ENCODE results near the gene SOX21. TPM values are rescaled to one million over a fixed set of nuclear protein-coding genes. Genes with fewer than 3 reads are reported as not detected.

Gene SOX21
- total and polyA plus RNA-seq, 7 donors, result not detected

DNA sequence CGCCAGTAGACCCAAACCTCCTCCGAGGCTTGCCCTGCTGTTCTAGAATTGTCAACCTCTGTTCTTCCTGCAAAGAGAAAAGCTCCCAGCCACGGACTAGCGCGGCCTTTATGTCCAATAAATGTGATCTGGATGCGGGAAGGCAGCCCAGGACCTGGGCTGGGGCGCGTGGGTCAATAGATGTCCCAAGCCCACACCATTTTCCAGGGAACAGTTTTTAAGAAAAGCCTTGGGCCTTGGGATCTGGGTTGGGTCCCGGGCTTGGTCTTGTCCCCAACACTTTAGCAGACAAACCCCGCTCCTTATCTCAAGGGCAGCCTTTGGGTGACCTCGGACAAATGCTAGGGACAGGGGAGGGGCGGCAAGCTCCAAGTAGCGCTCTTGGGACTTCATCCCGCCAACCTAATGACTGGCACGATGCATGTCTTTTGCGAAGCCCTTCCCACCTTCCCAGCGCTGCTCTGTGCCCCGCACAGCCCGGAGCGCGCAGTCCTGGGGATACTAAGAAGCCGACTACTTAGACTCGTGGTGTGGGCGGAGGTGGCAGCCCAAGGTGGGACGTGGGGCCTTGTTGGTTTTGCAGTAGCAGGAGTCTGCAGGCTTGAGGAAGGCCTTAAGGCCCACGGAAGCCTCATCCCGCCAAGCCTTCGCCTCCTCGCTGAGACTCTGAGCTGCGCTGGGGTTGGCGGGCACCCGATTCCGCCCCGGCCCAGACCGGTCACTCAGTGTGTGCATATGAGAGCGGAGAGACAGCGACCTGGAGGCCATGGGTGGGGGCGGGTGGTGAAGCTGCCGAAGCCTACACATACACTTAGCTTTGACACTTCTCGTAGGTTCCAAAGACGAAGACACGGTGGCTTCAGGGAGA, 10.8 kb downstream of the SOX21 start:
- Histone ChIP-seq H3K9me3 (no peaks in the 10 kb centered on the region), H3K27me3 (ENCODE audit: insufficient read depth in 3 of 3, low read length in 2 of 3) (peaks cover 0 to 91% (median 32%) of the 10 kb centered on the region in 3 donors), H3K4me3 (no peak overlapping the region), H3K4me1 (no peaks in the 10 kb centered on the region), H3K36me3 (ENCODE audit: insufficient read depth in 1 of 2, low read depth in 1 of 2) (no peaks in the 10 kb centered on the region), H3K27ac (no peak overlapping the region)
- TF ChIP-seq, protein P1, sequence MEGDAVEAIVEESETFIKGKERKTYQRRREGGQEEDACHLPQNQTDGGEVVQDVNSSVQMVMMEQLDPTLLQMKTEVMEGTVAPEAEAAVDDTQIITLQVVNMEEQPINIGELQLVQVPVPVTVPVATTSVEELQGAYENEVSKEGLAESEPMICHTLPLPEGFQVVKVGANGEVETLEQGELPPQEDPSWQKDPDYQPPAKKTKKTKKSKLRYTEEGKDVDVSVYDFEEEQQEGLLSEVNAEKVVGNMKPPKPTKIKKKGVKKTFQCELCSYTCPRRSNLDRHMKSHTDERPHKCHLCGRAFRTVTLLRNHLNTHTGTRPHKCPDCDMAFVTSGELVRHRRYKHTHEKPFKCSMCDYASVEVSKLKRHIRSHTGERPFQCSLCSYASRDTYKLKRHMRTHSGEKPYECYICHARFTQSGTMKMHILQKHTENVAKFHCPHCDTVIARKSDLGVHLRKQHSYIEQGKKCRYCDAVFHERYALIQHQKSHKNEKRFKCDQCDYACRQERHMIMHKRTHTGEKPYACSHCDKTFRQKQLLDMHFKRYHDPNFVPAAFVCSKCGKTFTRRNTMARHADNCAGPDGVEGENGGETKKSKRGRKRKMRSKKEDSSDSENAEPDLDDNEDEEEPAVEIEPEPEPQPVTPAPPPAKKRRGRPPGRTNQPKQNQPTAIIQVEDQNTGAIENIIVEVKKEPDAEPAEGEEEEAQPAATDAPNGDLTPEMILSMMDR (IDR thresholded peaks at IDR 0.05), result no peak
- 23 to 29% (median 24%) methylated on average over 42 of the region's 42 CpGs for WGBS, 3 donors
- no peak for ATAC-seq
- intact Hi-C loops (cut with DNase I), result no loop called here
- DNase-seq, result no peak

DNA sequence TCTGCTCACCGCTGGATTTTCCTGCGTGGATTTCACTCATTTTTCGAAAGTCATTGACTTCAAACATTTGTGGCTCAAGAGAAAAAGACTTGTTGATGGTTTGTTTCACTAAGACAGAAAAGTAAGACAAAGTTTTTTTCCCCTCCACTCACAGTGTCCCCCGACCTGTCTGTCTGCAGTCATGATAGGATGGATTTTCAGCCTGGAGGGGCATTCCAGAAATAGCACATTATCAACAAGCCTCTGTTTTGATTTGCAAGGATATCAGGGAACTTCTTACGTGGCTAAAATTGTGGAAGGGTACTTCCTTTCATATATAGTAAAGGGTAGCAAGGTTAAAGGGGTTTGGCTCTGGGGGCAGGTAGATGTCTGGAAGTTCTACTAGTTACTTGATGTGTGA, 11.8 kb downstream of the SOX21 start:
- no peaks in the 10 kb centered on the region for H3K9me3 ChIP-seq
- H3K36me3 ChIP-seq (ENCODE audit: insufficient read depth in 1 of 2, low read depth in 1 of 2), result no peaks in the 10 kb centered on the region
- ATAC-seq (no peak), DNase-seq (no peak)
- no peak overlapping the region for H3K27ac ChIP-seq
- WGBS, 3 donors, result 71 to 77% (median 72%) methylated on average over 5 of the region's 5 CpGs
- H3K4me1 ChIP-seq, result no peaks in the 10 kb centered on the region
- TF ChIP-seq, protein P1 (IDR thresholded peaks at IDR 0.05), result no peak
- intact Hi-C loops (cut with DNase I), result no loop called here
- peaks cover 0 to 81% (median 25%) of the 10 kb centered on the region in 3 donors for H3K27me3 ChIP-seq (ENCODE audit: insufficient read depth in 3 of 3, low read length in 2 of 3)
- H3K4me3 ChIP-seq, result no peak overlapping the region

DNA sequence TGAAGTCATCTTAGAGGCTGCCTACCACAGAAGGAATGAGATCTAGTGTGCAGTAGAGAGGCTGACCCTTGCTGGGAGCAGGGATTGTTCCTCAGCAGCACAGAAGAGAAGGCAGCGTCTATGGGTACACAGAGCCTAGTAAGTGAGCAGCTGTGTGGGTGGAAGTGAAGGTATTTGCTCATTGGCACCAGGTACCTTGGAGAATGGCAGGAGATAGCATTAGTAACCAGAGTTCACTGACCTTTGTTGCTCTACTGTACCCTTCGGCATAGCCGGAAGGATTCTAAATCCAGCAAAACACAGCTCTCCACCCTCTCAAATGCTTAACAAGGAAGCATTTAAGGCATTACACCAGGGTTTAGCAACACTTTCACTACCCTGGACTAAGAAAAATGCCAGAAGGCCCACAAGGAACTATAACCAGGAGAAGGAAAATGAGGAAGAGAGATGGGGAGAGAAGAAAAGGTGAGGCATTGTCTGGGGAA, 12.3 kb downstream of the SOX21 start:
- intact Hi-C loops (cut with DNase I), result no loop called here
- ATAC-seq (no peak), DNase-seq (no peak)
- Histone ChIP-seq H3K4me3 (no peak overlapping the region), H3K9me3 (no peaks in the 10 kb centered on the region), H3K27ac (no peak overlapping the region), H3K4me1 (no peaks in the 10 kb centered on the region), H3K27me3 (ENCODE audit: insufficient read depth in 3 of 3, low read length in 2 of 3) (peaks cover 0 to 77% (median 21%) of the 10 kb centered on the region in 3 donors), H3K36me3 (ENCODE audit: insufficient read depth in 1 of 2, low read depth in 1 of 2) (no peaks in the 10 kb centered on the region)
- TF ChIP-seq, protein P1 (IDR thresholded peaks at IDR 0.05), result no peak
- WGBS, 3 donors, result 57 to 65% (median 61%) methylated on average over 3 of the region's 3 CpGs

DNA sequence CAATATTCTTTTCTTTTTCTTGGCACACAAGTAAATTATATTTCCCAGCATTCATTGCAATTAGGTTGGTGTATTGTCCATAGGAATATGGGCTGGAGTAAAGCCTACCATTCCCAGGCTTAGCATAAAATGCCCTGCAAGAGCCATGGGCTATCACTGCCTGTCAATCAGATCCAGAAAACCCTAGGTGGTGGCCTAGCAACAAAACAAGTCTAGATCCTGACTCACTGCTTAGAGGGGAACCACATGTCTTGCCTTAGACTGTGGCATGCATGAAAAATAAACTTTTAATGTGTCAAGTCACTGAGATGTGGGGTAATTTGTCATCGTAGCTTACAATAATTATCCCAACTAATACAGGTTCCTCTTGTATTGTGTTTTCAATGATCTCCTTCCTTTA, 16.2 kb downstream of the SOX21 start:
- no peak overlapping the region for H3K4me3 ChIP-seq
- intact Hi-C loops (cut with DNase I), result no loop called here
- peaks cover 0 to 41% (median 4%) of the 10 kb centered on the region in 3 donors for H3K27me3 ChIP-seq (ENCODE audit: insufficient read depth in 3 of 3, low read length in 2 of 3)
- 74 to 93% (median 89%) methylated on average over 1 of the region's 1 CpG for WGBS, 3 donors
- no peaks in the 10 kb centered on the region for H3K36me3 ChIP-seq (ENCODE audit: insufficient read depth in 1 of 2, low read depth in 1 of 2)
- no peaks in the 10 kb centered on the region for H3K4me1 ChIP-seq
- DNase-seq (no peak), ATAC-seq (no peak)
- TF ChIP-seq, protein P1 (IDR thresholded peaks at IDR 0.05), result no peak
- no peak overlapping the region for H3K27ac ChIP-seq
- H3K9me3 ChIP-seq, result no peaks in the 10 kb centered on the region

Data from psoas muscle (tissue), 8 donors.